Fibroblast of mammary gland (primary cell): Measurements from ENCODE around the gene EEF1AKMT3.

Source experiments
- DNase-seq: peaks from one replicate; pipeline ENCODE4 v3.0.0-alpha.2; 2010; ENCODE audit warnings: low read depth
- H3K4me3 ChIP-seq: 2 replicates; pipeline ENCODE4 v1.5.1; 2011; ENCODE audit warnings: low read depth, mild to moderate bottlenecking, low read length, moderate library complexity; ENCODE audit not compliant: control insufficient read depth
- CTCF ChIP-seq: conservative IDR thresholded peaks from 2 replicates; pipeline ENCODE4 v1.5.1; 2011; ENCODE audit warnings: low read depth, low read length, inconsistent platforms; ENCODE audit not compliant: control insufficient read depth, insufficient read depth

EEF1AKMT3 gene

GRCh38 chr12:57756406-57757341, 15.7 kb upstream of the EEF1AKMT3 start:
- H3K4me3 ChIP-seq = no peak overlapping the region
- TF ChIP-seq CTCF = peak; percentile 24
- no peak for DNase-seq

- no peak for TF ChIP-seq CTCF
- no peak for DNase-seq
- H3K4me3 ChIP-seq = no peak overlapping the region
These were observed 14.6 kb upstream of the EEF1AKMT3 start for GRCh38 chr12:57757771-57758170.

GRCh38 chr12:57758552-57759359, 13.7 kb upstream of the EEF1AKMT3 start:
- no peak for TF ChIP-seq CTCF
- H3K4me3 ChIP-seq = no peak overlapping the region
- no peak for DNase-seq

GRCh38 chr12:57759360-57759980, 12.9 kb upstream of the EEF1AKMT3 start:
- no peak for DNase-seq
- no peak overlapping the region for H3K4me3 ChIP-seq
- TF ChIP-seq CTCF = peak; percentile 44

- DNase-seq = no peak
- H3K4me3 ChIP-seq = no peak overlapping the region
- TF ChIP-seq CTCF = no peak
These were observed 11.9 kb upstream of the EEF1AKMT3 start for GRCh38 chr12:57760347-57760982.

GRCh38 chr12:57761391-57761998, 10.9 kb upstream of the EEF1AKMT3 start:
- H3K4me3 ChIP-seq = no peak overlapping the region
- TF ChIP-seq CTCF = no peak
- DNase-seq = no peak
